Central memory CD4-positive, alpha-beta T cell (primary cell): Measurements from ENCODE around the gene CYP2E1.
"Not testable (repeated sequence)": the region's sequence is repeated elsewhere in the genome, so short reads cannot be mapped to it uniquely, and the experiment has no call there.

Source experiments
- DNase-seq: peaks from one replicate; pipeline ENCODE4 v3.0.0; 2022
- total RNA-seq, 3 experiments: gene quantifications; one replicate each; lab custom pipeline; 2026; lab: John Stamatoyannopoulos, UW

CYP2E1 gene
- 0.33 to 1.2 (median 0.42) reads per million in 3 experiments for total RNA-seq

DNA sequence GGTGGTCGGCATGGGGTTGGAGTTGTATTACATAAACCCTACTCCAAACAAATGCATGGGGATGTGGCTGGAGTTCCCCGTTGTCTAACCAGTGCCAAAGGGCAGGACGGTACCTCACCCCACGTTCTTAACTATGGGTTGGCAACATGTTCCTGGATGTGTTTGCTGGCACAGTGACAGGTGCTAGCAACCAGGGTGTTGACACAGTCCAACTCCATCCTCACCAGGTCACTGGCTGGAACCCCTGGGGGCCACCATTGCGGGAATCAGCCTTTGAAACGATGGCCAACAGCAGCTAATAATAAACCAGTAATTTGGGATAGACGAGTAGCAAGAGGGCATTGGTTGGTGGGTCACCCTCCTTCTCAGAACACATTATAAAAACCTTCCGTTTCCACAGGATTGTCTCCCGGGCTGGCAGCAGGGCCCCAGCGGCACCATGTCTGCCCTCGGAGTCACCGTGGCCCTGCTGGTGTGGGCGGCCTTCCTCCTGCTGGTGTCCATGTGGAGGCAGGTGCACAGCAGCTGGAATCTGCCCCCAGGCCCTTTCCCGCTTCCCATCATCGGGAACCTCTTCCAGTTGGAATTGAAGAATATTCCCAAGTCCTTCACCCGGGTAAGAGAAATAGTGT is at the start of gene CYP2E1:
Gene CYP2E1, plus strand, starts transcription at position 407 of the 632 bp plus-strand sequence. Its CDS starts 33 bp downstream, at position 440.
- no peak for DNase-seq

GRCh38 chr10:133481086-133481643 is 46.0 kb upstream of the CYP2E1 start:
- no peak for DNase-seq

DNA sequence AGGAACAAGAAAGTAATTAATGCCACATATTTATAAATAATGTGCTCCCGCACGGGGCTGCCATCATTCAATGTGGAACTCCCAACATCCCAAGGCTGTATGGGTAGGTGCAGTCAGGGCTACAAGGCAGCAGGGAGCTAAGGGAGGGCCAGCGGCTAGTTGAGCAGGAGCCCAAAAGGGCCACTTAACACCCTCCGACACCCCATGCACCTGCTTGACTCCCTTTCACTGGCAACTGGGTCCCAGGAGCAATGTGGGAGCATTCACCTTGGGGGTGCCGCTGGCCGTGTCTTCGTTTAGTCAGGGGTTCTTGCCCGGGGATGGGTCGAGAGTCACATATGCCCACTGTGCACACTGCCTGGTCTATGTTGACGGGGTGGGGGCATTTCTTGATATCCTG is 45.5 kb upstream of the CYP2E1 start:
- no peak for DNase-seq

DNA sequence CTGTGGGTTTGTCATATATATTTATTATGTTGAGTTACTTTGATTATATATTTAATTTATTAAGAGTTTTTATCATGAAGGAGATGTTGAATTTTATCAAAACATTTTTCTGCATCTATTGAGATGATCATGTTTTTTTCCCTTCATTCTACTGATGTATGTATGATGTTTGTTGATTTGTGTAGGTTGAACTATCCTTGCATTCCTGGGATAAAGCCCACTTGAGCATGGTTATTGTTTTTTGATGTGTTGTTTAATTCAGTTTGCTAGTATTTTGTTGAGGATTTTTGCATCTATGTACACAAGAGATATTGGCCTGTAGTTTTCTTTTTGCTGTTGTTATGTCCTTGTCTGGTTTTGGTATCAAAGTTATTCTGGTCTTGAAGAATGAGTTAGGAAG is 42.3 kb upstream of the CYP2E1 start:
- DNase-seq, result no peak

DNA sequence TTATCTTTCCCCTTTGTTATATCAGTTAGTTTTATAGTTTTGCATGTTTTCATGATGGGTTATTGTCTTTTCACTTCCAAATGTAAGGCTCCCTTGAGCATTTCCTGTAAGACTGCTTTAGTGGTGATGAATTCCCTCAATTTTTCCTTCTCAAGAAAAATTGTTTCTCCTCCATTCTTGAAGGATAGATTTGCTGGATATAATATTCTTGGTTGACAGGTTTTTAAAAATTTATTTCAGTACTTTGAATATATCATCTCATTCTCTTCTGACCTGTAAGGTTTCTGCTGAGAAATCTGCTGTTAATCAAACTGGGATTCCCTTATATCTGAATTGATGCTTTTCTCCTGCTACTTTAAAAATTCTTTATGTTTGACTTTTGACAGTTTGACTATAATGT is 40.1 kb upstream of the CYP2E1 start:
- DNase-seq, result no peak

- DNase-seq, result no peak
Observed at GRCh38 chr10:133488354-133488753, 38.8 kb upstream of the CYP2E1 start.

DNA sequence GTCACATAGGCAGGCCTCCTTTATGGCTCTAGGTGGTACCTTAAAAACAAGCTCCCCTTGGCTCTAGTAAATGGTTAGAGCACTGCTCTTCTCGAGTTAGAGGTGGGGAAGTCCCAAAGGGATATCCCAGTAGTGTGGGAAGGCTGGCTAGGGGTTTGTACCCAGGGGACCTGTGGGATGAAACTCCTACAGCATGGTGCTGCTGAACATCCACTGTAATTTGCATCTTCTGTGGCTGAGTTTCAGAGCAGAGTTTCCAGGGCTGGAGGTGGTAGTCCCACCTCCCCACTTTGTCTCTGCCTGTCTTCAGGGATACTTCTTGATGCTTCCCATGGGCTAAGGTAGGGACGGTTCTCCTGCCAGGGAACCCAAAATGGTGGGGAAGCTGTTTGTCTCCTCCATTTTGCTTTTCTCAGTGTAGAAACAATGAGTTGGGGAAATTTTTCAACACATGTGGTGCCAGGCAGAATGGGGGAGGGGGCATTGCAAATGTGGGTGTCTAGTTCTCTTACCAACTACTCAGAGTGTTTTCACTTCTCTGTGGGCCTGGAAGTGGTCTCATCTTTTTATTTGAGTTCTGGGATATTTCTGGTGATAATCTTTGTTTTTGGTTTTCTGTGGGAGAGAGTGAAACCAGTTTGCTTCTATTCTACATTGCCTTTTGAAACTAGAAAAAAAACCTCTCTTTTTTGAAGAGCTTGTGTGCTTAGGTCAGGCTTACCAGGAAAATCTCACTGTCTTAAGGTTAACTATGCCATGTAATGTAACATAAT is 37.2 kb upstream of the CYP2E1 start:
- no peak for DNase-seq

GRCh38 chr10:133493562-133493961 is 33.6 kb upstream of the CYP2E1 start:
- DNase-seq, result not testable (repeated sequence)

DNA sequence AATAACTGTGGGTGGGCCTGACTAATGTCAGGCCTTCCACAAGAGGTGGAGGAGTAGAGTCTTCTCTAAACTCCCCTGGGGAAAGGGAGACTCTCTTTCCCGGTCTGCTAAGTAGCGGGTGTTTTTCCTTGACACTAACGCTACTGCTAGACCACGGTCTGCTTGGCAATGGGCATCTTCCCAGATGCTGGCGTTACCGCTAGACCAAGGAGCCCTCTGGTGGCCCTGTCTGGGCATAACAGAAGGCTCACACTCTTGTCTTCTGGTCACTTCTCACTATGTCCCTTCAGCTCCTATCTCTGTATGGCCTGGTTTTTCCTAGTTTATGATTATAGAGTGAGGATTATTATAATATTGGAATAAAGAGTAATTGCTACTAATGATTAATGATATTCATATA is 29.8 kb upstream of the CYP2E1 start:
- not testable (repeated sequence) for DNase-seq

DNA sequence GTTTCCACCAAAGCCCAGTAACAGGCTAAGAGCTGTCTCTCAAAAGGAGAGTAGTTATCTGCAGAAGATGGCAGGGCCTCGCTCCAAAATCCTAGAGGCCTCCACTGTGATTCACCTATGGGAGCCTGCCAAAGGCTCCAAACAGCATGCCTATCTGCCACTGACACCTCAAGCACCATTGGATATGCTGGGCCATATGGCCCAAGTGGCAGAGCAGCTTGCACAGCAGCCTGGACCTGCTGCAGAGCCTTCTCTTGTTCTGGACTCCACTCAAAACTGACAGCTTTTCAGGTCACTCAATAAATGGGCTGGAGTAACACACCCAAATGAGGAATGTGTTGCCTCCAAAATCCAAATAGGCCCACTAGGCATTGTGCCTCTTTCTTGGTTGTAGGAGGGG is 28.0 kb upstream of the CYP2E1 start:
- DNase-seq, result not testable (repeated sequence)

DNA sequence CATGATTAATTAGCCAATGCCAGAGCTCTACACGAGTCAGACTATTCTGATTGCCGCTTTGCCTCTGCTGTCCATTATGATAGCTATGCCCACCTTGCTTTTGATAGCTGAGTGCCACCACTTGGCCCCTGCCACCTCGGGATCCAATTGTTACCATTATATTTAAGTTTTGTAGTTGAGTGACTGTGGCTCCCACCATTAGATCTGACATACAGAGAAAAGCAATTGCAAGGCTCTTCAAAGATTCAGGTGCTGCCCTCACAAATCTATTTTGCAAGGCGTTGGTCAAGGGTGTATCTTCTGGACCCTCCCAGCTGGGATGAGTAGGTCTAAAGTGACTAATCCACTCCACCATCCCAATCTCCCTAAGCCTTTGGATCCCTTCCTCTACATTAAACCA is 26.3 kb upstream of the CYP2E1 start:
- DNase-seq, result not testable (repeated sequence)

DNA sequence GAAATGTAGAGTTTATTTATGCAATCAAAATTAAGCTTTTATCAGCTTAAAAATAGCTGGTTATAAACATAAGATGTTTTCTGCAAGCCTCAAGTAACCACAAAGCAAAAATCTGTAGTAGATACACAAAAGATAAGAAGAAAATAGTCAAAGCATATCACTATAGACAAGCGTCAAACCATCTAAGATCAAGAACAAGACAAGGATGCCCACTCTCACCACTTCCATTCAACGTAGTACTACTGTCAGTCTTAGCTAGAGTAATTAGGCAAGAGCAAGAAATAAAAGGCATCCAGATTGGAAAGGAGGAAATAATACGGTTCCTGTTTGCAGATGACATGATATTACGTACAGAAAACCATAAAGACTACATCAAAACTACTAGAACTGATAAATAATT is 17.5 kb upstream of the CYP2E1 start:
- no peak for DNase-seq

GRCh38 chr10:133511408-133511807 is 15.8 kb upstream of the CYP2E1 start:
- DNase-seq, result no peak

DNA sequence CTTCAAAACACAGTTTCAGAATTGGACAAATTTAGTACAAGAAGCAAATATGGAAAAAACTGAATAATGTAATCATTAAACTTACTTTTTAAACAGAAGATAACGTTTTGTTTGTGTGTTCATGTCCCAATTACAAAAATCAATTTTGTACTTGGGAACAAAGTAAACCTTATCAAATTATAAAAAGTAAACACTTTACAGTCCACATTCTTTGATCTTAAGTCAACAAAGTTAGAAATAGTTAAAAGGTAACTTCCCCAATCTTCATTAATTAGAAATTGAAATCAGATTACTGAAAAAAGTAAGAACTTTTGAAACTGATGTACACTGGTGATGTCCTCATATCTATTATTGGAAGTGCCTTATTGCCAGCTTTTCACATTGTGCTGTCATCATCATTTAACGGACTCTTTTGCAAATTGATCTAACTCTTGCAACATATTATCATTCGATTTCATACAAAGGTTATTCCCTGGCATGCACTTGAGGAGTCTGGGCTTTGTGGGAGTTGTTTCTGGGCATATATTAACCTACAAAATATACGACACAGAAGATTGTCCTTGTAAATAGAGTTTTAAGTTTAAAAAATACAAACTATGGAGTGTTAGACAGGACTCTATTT is 15.1 kb upstream of the CYP2E1 start:
- no peak for DNase-seq

GRCh38 chr10:133515471-133515870 is 11.7 kb upstream of the CYP2E1 start:
- DNase-seq, result no peak

DNA sequence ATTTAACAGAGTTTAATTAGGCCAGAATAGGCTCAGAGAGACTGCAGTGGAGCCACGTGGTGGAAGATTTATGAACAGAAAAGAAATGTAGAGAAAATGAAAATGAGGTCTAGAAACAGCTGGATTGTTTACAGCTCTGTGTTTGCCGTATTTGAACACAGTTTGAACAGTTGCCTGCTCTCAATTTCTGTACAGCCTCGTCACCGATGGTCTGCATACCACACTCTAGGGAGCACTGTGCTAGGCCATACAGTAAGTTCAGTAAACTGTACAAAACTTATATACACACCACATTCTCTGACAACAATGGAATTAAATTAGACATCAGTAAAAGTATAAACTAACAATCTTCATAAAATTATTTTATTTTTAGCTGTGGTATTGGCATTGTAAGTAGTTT is 11.1 kb upstream of the CYP2E1 start:
- DNase-seq, result no peak

GRCh38 chr10:133518517-133518916 is 8.6 kb upstream of the CYP2E1 start:
- DNase-seq, result not testable (repeated sequence)

DNA sequence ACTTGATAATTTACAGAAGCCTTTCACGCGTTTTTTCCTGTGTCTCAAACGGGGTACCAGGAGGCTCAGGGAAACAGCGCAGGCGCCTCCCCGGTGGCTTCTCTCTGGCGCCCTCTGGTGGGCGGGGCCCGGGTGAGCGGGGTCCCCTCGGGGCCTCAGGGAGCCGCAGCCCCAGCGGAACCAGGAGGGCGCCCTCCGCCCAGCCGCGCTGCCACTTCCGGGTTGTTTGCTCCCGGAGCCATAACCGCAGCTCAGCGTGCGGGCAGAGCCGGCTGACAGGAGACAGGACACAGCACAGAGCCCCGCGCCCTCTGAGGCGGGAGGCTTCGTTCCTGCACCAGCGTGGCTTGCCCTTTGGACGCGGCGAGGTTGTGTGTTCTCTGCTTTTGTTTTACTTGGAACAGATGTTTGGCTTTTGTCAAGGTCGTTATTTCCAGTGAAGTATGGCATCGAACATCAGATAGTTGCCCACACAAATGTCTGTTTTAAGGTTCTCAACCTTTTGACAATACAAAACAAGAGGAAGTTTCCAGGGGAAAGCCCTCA is 6.9 kb upstream of the CYP2E1 start:
- peak; percentile 79 for DNase-seq

GRCh38 chr10:133523631-133524203 is 3.4 kb upstream of the CYP2E1 start:
- no peak for DNase-seq

- no peak for DNase-seq
Observed at GRCh38 chr10:133525444-133525843, 1.7 kb upstream of the CYP2E1 start.

DNA sequence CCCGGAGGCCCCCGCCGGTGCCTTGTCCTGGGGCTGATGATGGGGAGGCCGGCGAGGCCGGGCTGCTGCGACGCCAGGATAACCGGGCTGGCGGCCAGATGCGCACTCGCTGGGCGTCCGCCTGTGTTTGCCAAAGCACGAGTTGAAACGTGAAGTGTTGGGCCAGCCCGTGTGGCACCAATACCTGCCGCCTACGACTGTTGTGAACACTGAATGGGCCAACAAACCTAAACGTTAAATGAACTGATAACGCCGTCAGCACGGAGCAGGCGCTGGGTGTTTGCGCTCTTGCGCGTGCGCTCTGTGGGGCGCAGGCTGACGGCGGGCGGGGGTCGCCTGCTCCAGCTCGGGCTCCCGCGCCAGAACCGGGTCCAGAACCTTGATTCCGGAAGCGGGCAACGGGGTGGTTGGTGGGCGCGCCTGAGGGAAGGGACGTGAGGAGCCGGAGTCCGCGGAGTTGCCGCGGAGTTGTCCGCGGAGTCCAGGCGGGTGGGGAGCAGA is 658 bp downstream of the CYP2E1 start:
- DNase-seq, result no peak

GRCh38 chr10:133528296-133528844 is 1.2 kb downstream of the CYP2E1 start:
- DNase-seq, result no peak
